Stimulated activated CD4-positive, alpha-beta T cell treated with anti-CD3 and anti-CD28 coated beads, Interleukin-4, amount 100 ng/mL, for 24 hours (primary cell): ENCODE data around the gene XXYLT1.
"Not testable (repeated sequence)": the region's sequence is repeated elsewhere in the genome, so short reads cannot be mapped to it uniquely, and the experiment has no call there.

Experiments used
- DNase-seq: peaks from one replicate; pipeline ENCODE4 v3.0.0-alpha.2; 2020

XXYLT1 gene

DNA sequence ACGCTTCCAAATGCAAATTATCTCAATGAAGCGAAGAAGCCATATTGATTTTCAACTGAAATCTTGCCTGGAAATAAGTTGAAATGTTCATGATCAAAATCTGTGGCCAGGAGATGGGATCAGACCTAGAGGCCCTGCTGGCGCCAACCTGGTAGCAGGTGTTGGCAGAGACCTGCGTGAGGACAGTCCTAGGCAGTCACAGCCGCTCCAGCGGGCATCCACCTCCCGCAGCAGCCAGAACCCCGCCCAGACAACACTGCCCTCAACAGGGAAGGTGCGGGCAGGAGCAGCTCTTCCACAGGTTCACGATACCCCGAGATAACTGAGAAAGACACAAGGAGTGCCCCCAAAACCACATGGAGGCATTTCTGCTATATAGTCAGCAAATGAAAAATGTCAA, 145.3 kb downstream of the XXYLT1 start:
- DNase-seq: no peak

DNA sequence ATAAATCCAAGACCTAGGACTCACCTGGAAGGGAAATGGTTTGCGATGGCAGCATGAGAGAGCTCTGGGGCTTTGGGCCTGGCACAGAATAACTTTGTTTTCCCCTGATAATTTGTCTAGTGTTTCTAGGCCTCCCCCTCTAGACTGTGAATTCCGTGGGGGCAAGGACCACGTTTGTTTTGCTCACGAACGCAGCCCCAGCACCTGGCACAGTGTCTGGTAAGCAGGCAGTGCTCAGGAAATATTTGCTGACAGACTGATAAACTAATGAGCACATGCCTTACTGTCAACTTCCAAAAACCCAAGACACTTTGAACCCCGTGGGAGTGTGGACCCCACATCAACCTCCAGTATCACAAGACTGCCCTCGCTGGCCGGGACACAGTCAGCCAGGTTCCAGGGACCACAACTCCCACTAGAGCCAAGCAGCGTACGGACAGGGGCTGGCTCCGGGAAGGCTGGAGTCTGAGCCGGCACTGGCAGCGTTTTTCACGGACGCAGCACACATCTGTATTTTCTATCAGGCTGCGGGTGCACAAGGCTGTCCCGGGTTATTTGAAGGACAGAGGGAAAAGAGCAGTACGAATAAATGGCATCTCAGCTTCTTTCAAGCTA, 146.5 kb downstream of the XXYLT1 start:
- no peak for DNase-seq

DNA sequence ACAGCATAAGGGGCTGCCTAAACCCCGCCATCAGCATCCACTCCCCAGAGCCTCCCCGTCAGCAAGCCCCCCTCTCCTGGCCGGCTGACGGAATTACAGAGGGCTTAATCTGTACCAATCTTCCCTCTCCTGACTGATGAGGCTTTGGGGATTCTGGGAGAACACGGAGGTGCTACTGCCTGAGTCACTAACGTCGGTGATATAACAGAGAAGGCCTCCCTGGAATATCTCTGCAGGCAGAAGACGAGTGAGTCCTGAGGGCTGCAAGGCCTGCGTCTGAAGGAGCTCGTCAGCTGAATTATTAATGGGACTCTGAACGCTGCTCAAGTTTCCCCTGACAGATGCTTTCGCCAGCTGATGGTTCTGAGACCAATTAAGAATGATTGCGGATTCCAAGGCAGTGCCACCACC, 147.7 kb downstream of the XXYLT1 start:
- no peak for DNase-seq

DNA sequence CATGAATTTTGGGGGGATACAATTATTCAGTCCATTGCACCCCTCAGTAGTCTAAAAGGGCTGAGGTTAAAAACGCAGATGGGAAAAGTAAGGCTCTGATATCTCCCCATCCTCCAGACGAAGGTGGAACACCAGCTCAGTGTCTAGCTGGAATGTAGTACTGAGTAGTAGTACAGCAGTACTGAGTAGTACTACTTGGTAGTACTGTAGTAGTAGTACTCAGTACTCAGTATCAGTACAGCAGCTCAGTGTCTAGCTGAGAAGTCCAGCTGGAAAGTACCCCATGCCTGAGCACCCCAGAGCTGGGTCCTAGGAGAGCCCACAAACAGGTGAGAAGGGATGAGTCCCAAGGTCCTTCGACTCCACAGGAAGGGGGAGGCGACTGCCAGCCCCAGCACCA, 148.7 kb downstream of the XXYLT1 start:
- DNase-seq: no peak

DNA sequence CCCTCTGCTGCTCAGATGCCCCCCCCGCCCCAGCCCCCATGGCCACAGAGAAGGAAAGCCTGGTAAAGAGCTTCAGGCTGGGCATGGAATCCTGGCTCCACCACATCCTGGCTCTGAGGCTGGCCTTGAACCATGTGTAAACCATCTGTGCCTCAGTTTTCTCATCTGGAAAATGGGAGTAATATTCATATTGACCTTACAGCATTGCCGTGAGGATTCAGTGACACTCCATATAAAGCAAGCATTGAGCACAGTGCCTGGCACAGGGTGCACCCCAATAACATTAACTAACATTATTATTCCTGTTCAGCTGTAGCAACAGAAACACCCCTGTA, 150.7 kb downstream of the XXYLT1 start:
- no peak for DNase-seq

DNA sequence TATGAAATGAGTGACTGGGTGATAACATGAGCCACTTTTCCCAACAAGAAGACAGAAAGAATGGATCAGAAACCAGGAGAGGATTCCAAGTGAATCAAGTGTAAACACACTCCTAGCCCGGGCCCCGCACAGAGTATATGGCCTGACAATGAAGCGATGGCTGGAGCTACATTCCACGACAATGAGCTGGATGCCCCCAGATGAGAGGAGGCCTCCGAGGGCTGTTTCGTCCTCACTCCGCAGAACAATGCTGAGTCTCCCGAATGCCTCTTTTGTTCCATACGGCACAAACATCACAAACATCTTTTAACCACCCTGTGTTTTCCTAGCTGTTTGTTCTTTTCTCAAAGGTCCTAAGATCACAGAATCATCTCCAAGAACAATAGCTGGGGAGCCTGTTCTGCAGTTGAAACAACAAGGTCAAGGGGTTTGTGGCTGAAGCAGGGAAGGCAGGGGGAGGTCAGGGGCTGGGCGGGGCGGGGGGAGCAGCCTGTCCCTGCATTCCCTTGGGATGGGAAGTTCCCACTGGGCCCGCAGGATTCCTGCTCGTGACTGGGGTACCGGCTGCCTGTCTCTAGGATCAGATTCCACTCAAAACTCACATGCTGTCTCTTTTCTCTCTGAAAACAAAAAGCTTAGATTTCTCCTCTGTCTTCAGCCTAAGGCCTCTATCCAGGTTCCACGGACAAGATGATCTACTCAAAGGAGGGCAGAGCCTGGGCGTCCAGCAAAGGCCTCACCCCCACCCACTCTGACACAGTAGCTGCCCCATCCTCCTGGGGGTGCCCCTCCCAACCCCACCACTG, 151.3 kb downstream of the XXYLT1 start:
- DNase-seq: no peak

DNA sequence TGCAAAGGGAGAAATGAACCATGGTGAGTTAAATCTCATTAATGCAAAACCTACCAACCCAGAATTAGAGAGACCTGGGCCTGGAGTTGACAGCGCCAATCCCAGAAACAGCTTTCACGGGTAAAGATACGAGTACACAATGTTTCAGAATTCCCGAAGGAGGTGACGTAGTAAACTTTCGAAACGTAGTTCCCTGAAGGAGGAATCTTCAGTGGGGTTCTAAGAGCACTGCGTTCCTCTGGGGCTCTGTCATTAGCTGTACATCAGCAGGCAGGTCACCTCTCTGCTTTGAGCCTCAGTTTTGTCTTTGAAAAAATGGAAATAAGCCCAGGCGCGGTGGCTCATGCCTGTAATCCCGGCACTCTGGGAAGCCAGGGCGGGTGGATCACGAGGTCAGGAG, 152.3 kb downstream of the XXYLT1 start:
- no peak for DNase-seq

DNA sequence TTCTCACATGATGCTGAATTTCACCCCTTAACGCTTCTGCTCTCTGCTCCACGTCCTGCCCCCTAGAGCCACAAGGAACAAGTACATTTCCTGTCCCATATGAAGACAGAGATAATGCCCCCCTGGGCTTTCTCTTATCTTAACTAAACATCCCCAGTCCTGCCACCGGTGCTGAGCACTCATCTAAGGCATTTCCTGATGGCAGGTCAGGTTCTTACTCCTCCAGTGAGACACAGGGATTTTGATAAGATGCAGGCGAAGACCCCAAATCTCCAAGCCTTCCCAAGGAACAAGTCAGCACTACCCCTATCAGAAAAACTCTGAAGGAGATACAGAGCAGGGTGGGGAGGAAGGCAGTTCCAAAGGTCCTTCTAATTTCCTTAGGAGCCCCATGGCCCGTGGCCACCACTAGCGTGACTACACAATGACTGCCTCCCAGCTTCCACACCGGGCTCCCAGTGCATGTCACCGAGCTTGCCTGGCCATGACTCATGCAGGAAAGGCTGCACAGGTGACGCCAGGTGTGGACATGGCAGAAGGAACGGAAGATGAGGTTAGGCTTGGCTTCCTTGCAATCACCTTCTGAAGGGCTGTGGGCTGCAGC, 152.9 kb downstream of the XXYLT1 start:
- DNase-seq: no peak

DNA sequence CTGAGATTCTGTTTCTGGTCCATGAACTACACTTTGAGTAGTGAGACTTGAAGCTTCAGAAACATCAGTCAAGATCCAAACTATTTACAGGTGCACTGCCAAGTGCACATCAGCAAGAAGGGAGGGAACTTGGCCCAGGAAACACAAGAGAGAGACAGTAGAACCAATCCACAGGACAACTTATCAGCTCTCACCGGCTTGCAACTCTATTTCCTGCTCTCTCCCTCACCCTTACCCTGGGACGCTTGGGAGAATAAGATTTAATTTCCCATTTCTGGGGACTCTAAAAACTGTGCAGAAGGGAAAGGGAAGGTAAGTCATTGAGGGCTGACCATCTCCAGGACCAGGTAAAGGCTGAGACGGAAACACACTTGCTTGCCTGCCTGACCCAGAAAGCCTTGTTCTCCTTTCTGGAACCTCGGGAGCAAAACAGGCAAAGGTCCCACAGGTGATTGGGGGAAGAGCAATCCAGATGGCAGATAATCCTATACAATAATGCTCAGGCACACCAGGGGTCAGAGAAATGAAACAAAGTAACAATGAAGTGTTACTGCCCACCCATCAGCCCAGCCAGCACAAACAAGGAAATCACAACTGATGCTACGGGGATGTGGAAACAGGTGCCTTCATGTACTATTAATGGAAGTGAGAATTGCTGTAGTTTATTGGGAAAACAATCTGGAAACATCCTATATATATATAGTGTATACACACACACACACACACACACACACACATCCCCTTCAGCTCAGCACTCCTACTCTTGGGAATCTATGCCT, 154.4 kb downstream of the XXYLT1 start:
- DNase-seq: no peak

DNA sequence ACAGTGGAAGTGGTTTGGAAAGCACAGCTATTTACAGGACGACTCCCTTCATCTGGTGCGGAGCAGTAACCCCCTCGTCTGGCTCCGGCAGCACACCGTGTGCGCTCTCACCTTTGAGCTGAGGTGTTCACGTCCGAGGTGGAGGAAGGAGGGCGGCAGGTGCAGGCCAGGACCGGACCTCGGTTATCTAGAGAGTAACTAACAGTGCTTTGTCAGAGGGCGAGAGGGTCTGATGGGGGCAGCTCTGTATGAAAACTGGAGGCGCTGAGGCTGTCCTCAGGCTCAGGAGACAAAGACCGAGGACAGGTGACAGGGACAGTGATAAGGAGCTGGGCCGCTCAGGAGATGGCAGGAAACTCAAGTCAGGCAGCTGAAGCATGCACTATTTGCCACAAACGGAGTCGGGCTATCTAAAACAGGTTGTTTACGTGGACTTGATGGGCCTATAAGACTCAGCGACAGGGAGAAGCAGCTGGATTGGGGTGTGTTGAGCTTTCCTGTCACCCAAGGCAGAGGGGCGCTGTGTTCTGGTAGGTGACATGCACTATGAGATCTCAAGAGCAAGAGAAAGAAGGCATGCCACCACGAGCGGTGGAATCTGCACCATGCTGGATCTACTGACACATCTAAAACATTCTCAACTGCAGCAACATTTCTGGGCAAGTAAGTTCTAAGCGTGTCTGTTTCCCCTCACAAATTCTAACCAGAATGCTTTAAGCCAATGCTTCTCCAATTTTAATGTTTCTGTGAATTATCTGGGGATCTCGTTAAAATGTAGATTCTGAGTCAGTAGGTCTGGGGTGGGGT, 155.2 kb downstream of the XXYLT1 start:
- DNase-seq: no peak

DNA sequence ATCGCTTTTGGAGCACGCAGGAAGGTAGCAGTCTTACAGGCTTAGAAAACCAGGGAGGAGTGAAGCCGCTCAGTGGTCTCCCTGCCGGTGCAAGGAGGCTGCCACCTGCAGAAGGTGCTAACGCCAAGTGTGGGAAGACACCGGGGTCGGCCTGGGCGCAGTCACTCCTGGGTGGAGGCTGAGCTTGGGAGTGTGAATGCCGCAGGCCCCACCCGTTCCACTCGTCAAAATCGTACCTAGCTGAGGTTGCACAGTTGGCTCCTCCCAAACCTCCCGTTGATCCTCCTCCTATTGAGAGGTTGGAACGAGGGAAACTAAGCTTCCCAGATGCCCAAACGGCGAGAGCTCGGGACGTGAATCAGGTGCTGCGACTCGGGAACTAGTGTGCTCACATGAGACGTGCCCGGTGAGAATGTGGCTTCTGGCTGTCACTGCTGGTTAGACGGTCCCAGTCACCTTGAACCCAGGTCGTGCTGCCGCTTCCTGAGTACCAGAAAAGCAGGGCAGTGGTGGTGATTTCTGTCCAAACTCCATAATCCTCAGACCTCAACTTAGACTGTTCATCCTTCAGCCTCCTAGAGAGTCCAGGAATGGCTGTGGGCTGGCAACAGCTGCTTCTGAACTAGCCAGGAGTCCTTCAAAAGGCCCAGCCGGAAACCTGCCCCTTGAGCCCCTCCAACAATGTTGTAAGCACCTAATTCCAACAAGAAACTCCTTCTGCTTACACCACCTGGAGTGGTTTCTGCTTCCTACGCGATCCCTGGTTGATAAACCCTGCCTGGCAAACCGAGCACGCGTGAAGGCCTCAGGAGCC, 156.0 kb downstream of the XXYLT1 start:
- no peak for DNase-seq

DNA sequence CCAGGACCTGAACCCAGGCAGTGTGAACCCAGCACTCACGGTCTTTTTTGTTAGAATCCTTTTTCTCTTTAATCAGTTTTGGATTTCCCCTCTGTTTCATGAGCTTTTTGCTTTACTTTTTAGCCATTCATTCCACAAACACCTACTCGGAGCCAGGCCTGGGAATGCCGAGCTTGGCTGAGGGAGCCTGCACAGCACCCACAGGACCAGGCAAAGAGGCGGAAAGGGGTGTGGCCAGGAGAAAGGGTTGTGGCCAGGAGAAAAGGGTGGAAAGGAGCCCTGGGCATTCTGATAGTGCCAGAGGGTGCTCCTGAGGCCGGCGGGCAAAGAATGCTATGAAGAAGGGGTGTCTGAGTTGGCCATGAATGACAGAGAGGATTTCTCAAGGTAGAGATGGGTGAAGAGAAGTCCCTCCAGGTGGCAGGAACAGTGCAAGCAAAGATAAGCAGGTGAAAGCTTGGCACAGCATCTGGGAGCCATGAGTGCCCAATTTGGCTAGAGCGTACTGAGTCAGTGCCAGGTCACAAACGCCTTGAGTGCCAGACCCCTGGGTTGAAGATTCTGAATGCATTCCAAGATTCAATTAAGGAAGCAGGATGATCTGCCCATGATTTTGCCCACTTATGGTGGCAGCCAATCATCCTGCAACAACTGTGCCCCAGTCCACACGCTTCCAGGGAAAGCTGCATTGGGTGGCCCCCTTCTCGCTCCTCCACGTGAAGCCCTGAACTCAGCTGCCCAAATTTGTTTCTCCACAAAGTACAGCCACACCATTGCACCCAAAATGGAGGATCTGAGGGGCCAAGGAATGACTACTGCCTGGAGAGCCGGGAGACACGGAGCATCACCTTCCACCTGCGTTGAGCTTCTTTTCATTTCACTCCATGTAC, 157.2 kb downstream of the XXYLT1 start:
- DNase-seq: no peak

DNA sequence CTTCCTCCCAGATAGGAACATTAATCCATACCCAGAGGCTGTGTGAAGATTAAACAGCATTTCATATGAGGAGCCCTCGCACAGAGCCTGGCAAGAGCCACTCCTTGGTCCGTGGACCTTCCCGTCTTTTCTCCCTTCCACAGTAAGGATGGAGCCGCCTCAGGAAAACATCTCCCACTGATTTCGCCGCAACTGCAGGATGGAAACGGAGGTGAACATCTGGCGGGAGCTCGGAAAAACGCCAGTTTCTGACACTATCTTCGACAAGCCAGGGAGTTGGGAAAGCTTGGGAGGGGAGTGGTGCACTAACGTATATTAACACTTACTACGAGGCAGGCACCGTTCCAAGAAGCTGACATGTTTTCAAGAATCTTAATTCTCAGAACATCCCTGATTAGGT, 157.9 kb downstream of the XXYLT1 start:
- DNase-seq: no peak

DNA sequence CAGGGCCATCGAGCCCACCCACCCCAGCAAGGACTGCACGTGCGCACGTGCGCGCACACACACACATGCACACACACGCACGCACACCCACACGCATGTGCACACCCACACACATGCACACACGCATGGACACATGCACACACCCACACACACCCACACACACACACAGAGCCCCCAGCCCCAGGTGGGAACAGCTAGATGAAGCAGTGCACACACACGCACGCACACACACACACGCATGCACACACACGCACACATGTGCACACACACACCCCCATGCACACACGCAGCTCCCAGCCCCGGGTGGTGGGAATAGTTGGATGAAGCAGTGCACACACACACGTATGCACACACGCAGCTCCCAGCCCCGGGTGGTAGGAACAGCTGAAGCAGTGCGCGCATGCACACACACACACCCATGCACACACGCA, 158.6 kb downstream of the XXYLT1 start:
- DNase-seq: no peak

DNA sequence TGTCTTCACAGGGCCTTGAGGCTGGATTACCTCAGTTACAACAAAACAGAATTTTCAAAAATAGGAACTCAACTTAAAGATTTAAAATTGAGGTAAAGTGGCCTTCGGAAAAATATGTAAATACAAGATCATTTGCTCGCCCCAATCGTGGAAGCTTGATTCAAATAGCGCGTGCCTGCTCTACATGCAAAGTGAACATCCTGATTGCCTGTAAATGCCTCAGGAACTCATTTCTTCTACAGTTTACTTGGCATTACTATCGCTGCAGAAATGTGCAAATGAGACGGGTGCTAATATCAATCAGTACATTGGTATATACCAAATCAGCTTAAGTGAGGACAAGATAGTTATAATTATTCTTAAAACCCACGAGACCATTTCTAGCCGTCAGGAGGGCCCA, 159.2 kb downstream of the XXYLT1 start:
- no peak for DNase-seq

DNA sequence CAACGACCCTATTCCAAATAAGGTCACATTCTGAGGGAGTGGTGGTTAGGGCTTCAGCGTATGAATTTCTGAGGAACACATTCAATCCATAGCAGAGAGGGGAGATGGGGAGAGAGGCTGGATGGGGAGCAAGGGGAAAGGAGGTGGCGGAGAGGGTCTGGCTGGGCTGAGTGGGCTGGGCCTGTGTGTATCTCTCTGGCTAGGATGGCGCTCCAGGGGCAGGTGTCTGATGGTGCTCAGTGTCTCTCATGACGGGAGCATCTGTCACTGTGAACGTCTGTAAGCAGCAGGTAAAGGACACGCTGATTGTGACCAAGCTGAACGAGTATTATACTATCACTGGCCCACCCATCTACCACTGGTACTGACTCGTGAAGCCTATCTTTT, 159.6 kb downstream of the XXYLT1 start:
- no peak for DNase-seq

DNA sequence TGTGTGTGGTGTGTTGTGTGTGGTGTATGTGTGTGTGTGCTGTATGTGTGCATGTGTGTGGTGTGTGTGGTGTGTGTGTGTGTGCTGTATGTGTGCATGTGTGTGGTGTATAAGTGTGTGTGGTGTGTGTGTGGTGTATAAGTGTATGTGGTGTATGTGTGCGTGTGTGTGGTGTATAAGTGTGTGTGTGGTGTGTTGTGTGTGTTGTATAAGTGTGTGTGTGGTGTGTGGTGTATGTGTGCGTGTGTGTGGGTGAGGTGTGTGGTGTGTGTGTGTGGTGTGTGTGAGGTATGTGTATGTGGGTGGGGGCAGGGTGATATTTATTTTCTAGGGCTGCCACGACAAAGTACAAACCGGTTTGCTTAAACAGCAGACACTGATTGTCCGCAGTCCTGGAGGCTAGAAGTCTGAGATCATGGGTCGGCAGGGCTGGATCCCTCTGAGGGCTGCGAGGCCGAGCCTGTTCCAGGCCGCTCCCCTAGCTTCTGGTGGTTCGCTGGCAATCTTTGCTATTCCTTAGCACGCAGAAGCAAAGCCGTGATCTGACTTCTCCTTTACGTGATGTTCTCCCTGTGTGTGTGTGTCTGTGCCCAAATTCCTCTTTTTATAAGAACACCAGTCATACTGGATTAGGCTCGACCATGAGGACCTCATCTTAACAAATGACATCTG, 160.2 kb downstream of the XXYLT1 start:
- DNase-seq: no peak

DNA sequence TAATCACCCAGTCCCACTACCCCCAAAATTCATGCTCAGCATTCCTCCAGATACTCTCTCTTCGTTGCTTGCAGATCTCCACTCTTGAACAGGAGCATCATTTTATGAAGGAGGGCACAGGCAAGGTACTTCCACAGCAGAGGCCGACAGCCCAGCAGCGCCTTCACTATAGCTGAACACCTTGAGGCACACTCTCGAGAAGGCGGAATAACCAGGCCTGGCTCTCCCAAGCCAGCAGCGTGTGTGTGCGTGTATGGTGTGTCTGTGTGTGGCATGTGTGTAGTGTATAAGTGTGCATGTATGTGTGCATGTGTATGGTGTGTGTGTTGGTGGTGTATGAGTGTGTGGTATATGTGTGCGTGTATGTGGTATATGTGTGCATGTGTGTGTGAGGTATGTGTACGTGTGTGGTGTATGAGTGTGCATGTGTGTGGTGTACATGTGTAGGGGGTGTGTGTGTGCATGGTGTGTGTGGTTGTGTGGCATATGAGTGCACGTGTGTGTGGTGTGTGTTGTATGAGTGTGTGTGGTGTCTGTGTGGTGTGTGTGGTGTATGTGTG, 161.8 kb downstream of the XXYLT1 start:
- no peak for DNase-seq

DNA sequence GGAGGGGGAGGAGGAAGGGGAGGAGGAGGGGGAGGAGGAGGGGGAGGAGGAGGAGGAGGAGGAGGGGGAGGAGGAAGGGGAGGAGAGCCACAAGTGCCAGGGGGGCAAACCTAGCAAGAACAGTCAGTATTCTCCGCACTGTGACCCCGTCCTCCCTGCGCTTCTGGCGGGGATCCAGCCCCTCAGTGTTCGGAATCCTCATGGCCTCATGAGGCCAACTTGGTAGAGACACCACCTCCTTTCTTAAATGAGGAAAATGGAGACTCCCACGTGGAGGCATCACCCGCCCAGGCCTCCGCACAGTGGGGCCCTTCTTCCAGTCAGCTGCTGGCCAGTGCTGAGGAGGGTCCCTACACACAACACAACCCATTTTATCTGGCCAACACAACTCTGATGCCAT, 163.4 kb downstream of the XXYLT1 start:
- DNase-seq: no peak

DNA sequence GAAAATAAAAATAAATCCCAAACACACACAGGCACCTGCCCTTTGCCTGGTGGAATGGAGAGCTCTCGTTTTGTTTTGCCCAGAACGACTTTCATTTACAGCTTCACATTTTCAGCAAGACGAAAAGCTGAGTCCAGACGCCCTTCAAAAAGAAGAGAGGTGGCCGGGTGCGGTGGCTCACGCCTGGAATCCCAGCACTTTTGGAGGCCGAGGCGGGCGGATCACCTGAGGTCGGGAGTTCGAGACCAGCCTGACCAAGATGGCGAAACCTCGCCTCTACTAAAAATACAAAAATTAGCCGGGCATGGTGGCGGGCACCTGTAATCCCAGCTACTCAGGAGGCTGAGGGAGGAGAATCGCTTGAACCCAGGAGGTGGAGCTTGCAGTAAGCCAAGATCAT, 163.9 kb downstream of the XXYLT1 start:
- DNase-seq: not testable (repeated sequence)
